Thyroid gland (tissue), 4 donors: Measurements from ENCODE around the gene FUOM. TPM values are rescaled to one million over a fixed set of nuclear protein-coding genes. Genes with fewer than 3 reads are reported as not detected.

Source experiments
- DNase-seq, 2 donors: peaks; one replicate each; pipeline ENCODE4 v3.0.0-alpha.2; 2019
- H3K27ac ChIP-seq, 3 donors: fragments of 200-600 bp; sonication (generic); 1 replicate in 2 of 3; 2 replicates in 1 of 3; pipeline ENCODE4 v1.5.1; 2016 to 2019; ENCODE audit warnings: mild to moderate bottlenecking in 1 of 3, moderate library complexity in 1 of 3
- H3K27me3 ChIP-seq: fragments of 200-600 bp; sonication (generic); one replicate; pipeline ENCODE4 v1.5.1; 2019
- H3K36me3 ChIP-seq, 2 donors: fragments of 200-600 bp; sonication (generic); one replicate each; pipeline ENCODE4 v1.5.1; 2016 to 2019
- H3K4me1 ChIP-seq, 2 donors: fragments of 200-600 bp; sonication (generic); one replicate each; pipeline ENCODE4 v1.5.1; 2017 to 2019
- H3K4me3 ChIP-seq, 3 donors: fragments of 200-600 bp; sonication (generic); replicated peaks in 1 of 3; 1 replicate in 2 of 3; 2 replicates in 1 of 3; pipeline ENCODE4 v1.5.1; 2016; ENCODE audit warnings: mild to moderate bottlenecking in 1 of 3
- H3K9me3 ChIP-seq: fragments of 200-600 bp; sonication (generic); one replicate; pipeline ENCODE4 v1.5.1; 2017
- CTCF ChIP-seq, 6 experiments: fragments of 200-600 bp in 3 of 6; fragments of 450-650 bp in 3 of 6; sonication (generic) in 3 of 6; IDR thresholded peaks; one replicate each; pipeline ENCODE4 v1.5.1; 2016 to 2019; ENCODE audit warnings: antibody characterized with exemption in 6 of 6, mild to moderate bottlenecking in 2 of 6, inconsistent platforms in 1 of 6, moderate library complexity in 1 of 6
- POLR2A ChIP-seq, 2 donors: fragments of 450-650 bp; IDR thresholded peaks; one replicate each; pipeline ENCODE4 v1.6.1; 2017; ENCODE audit warnings: antibody characterized with exemption in 2 of 2, mild to moderate bottlenecking in 2 of 2, moderate library complexity in 1 of 2
- WGBS, 2 donors: methylation state at CpG; one replicate each; pipeline ENCODE4 v1.1.5; 2017; 5-methylcytosine and 5-hydroxymethylcytosine counted together
- intact Hi-C: fragments of 100-400 bp; cut with DNase I; formaldehyde crosslinking; loops from one replicate; pipeline ENCODE4 v1.15.1; 2023
- total RNA-seq, 4 donors: library from RNA; depleted of rRNA; stranded (reverse); fragments of >200 nt; gene quantifications; one replicate each; pipeline ENCODE4 v1.2.3, GENCODE V29; 2016

FUOM gene
- total RNA-seq, 4 donors from 2014 or later: 7.4 to 25.9 (median 18.9) TPM

DNA sequence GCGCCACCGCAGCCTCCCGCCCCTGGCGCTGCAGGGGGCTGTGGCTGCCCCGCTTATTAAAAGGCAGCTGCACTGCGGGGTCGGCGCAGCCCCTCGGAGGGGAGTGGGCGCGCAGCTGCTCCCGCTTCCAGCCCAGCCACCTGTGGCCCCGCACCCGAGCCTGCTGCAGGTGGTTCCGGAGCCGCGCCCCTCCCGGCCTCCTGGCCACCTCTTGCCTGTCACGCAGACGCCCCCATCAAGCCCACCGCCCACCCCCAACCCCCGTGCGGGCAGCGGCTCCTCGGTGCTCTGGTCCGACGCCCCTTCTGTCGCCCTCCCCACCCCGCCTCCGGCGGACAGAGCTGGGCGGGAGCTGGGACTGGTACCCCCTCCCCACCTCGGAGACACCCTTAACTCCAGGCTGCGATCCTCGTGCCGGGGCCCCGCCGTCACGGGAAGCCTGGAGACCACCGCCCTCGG is 21.7 kb downstream of the FUOM start:
- Histone ChIP-seq H3K36me3 (no peaks in the 10 kb centered on the region), H3K27me3 (peaks cover 28% of the 10 kb centered on the region), H3K27ac (no peak overlapping the region), H3K9me3 (no peaks in the 10 kb centered on the region), H3K4me3 (no peak overlapping the region), H3K4me1 (peaks cover 14 to 22% of the 10 kb centered on the region in 2 donors)
- intact Hi-C loops: no loop called here
- no peak for DNase-seq
- TF ChIP-seq POLR2A (IDR thresholded peaks at IDR 0.05) (no peak), CTCF (IDR thresholded peaks at IDR 0.05) (no peak)
- WGBS, 2 donors: 9% methylated on average over 13 of the region's 41 CpGs; no CpG with 5 or more reads in 1 of the 2 donors

DNA sequence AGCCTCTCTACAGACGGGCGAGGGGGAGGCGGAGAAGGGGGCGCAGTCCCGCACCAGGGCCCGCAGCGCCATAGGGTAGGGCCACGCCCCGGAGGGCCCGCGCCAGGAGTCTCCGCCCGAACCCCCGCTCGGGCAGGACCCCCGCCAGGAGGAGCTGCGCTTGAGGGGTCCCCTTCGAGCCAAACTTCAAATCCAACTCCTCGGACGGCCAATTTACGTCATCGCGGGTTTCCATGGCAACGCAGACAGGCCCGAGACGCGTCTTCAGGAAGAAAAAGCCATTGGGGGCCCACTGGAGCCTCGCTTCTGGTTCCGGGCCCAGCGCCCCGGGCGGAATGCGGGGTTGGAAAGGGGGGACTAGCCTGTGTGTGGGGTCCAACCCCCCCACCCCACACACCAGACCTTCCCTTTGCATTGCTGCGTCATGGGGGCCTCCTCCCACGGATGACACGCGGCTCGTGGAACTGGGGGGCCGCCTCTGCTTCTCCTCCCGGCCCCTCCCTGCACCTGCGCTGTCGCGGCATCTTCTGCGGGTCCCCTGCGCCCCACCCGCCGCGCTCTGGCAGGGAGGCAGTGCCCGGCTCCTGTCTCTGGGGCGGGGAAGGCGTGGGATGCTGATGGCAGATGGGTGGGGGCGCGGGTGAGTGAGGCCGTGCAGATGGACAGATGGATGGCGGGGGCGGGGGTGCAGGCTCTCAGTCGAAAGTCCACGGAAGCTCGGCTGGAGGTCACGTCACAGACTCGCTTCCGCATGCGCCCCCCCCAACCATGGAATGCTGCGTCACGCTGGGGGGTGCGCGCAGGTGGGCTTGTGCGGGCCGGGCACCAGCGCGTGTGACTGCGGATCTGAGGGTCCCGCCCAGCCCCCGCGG is 22.3 kb downstream of the FUOM start:
- no peak for TF ChIP-seq POLR2A (IDR thresholded peaks at IDR 0.05)
- TF ChIP-seq CTCF (IDR thresholded peaks at IDR 0.05): no peak
- H3K4me3 ChIP-seq: peak overlapping the region in 1 of 3 donors; percentile 15
- no peak overlapping the region for H3K27ac ChIP-seq
- peak; percentile 55 to 58 for DNase-seq
- H3K27me3 ChIP-seq: peaks cover 28% of the 10 kb centered on the region
- no peaks in the 10 kb centered on the region for H3K36me3 ChIP-seq
- WGBS, 2 donors: 2 to 4% methylated on average over 5 to 12 of the region's 75 CpGs
- H3K4me1 ChIP-seq: peaks cover 14 to 22% of the 10 kb centered on the region in 2 donors
- intact Hi-C loops: no loop called here
- H3K9me3 ChIP-seq: no peaks in the 10 kb centered on the region

DNA sequence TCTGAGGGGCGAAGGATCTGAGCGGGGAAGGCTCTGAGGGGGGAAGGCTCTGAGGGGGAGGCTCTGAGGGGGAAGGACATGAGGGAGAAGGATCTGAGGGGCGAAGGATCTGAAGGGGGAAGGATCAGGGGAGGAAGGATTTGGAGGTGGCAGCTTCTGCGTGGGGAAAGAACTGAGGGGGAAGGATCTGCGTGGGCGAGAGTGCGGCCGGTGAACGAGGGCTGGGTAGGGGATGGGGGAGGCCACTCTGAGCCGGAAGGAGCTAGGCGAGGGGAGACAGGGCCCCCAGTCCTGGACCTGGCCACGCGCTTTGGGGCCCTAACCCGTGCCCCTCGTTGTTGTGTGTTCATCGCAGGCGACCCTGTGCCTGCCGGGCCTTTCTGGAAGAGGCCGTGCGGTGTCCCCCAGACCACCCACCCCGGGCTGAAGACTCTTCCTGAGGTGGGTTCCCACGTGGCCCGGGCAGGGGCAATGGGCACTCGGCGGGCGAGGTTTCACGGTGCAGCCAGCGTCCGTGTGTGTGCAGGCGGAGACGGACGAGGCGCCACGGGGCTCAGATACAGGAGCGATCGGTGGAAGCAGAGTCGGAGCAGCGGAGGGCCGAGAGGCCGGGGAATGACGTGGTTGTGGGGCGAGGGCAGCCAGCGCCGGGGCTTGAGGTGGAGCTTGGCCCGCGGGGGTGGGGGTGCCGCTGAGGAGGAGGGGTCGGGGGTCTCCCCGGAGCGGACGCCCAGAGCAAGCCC is 23.1 kb downstream of the FUOM start:
- peak overlapping the region in 1 of 3 donors; percentile 15 for H3K4me3 ChIP-seq
- DNase-seq: no peak
- H3K27ac ChIP-seq: no peak overlapping the region
- WGBS, 2 donors: 23 to 55% methylated on average over 17 to 38 of the region's 51 CpGs
- H3K27me3 ChIP-seq: peaks cover 28% of the 10 kb centered on the region
- H3K36me3 ChIP-seq: no peaks in the 10 kb centered on the region
- no peaks in the 10 kb centered on the region for H3K9me3 ChIP-seq
- H3K4me1 ChIP-seq: peaks cover 14 to 22% of the 10 kb centered on the region in 2 donors
- TF ChIP-seq CTCF (IDR thresholded peaks at IDR 0.05) (no peak), POLR2A (IDR thresholded peaks at IDR 0.05) (no peak)
- intact Hi-C loops: no loop called here

DNA sequence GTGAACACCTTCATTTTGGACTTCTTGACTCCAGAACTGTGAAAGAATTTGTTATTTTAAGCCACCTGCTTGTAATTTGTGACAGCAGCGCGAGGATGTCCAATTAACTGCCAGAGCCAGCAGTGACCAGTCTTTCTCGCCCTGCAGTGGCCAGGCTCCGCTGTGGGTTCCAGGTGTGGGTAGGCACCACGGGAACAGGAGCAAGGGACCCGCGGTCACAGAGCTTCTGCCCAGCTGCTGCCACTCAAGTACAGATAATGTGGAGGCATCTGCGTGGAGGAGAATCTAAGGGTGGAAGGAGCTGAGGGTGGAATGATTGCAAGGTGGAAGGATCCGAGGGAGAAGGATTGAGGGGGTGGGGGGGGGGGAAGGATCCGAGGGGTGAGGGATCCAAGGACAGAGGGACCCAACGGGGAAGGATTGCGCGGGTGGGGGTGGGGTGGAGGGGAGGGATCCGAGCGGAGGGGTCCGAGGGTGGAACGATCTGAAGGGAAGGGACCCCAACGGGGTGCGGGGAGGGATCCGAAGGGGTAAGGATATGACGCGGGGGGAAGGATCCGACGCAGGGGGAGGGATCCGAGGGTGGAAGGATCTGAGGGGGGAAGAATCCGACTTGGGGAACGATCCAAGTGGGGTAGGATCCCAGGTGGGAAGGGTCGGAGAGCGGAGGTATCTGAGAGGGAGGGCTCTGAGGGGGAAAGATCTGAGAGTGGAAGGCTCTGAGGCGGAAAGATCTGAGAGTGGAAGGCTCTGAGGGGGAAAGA is 24.7 kb downstream of the FUOM start:
- no peak for DNase-seq
- no peak overlapping the region for H3K4me3 ChIP-seq
- peaks cover 28% of the 10 kb centered on the region for H3K27me3 ChIP-seq
- H3K9me3 ChIP-seq: no peaks in the 10 kb centered on the region
- no peak for TF ChIP-seq CTCF (IDR thresholded peaks at IDR 0.05)
- no peak for TF ChIP-seq POLR2A (IDR thresholded peaks at IDR 0.05)
- H3K36me3 ChIP-seq: no peaks in the 10 kb centered on the region
- intact Hi-C loops: no loop called here
- H3K27ac ChIP-seq: no peak overlapping the region
- WGBS, 2 donors: 77 to 84% methylated on average over 30 of the region's 30 CpGs
- H3K4me1 ChIP-seq: peaks cover 14 to 22% of the 10 kb centered on the region in 2 donors
